ENCODE measurements around the gene CDC73. TPM values are rescaled to one million over a fixed set of nuclear protein-coding genes. Genes with fewer than 3 reads are reported as not detected.
A peak's percentile ranks its signal among the peaks of the same experiment; 100 is the strongest.

The CDC73 gene
- total RNA-seq, 4 donors from 2014 or later, result 42.7 to 73.3 (median 53.7) TPM

- H3K4me1 ChIP-seq, result peaks cover 2 to 27% (median 5%) of the 10 kb centered on the region in 3 donors
- no peak overlapping the region for H3K27ac ChIP-seq
- no peak for ATAC-seq
- no peaks in the 10 kb centered on the region for H3K27me3 ChIP-seq
- no peaks in the 10 kb centered on the region for H3K9me3 ChIP-seq
- no peak overlapping the region for H3K4me3 ChIP-seq
- 68 to 84% methylated on average over 3 to 4 of the region's 5 CpGs for WGBS, 2 donors (ENCODE audit: low coverage in 1 of 2)
- TF ChIP-seq POLR2AphosphoS5 (IDR thresholded peaks at IDR 0.05), result no peak
- no peak for TF ChIP-seq EP300 (IDR thresholded peaks at IDR 0.05)
- no peak for TF ChIP-seq POLR2A (IDR thresholded peaks at IDR 0.05)
- TF ChIP-seq CTCF (IDR thresholded peaks at IDR 0.05), result no peak
- H3K36me3 ChIP-seq, result peaks cover 0 to 32% of the 10 kb centered on the region in 2 donors
Observed at GRCh38 chr1:193102662-193103061, 19.2 kb upstream of the CDC73 start.

DNA sequence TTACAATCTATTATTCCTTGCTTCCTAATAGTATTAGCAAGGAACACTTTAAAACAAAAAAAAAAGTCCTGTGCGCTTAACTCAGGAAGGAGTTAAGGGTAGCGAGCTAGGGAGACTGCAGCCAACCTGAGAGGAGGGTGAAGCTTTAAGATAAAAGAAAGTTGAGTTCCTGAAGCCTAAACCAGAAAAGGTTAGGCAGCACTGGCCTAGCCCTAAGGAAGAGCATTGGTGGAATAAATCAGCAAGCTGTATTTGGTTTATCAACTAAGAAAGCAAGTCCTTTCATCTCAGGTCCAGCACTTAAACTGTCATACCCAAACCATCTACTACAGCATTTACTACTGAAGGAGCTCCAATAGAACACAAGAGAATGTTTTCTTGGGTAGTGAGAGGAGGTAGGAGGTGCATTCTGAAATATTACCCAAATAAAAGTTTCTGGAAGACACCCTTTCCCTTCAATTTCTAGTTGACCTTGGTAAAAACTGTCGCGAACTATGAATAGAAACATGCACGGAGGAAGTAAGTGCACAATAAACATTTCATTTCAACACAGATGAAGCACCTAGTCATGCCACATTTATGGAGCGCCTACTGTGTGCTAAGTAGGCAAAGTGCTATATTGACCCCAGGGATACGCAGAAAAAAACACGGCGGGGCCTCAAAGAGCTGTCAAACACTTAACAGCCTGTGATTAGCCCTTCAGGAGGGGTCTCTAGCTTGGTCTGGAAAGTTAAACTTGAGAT lies 17.9 kb upstream of the CDC73 start:
- WGBS, 2 donors (ENCODE audit: low coverage in 1 of 2), result 18 to 24% methylated on average over 8 to 9 of the region's 9 CpGs
- H3K27ac ChIP-seq, result peak overlapping the region; percentile 93 to 99 (median 96)
- H3K27me3 ChIP-seq, result no peaks in the 10 kb centered on the region
- peaks cover 2 to 27% (median 5%) of the 10 kb centered on the region in 3 donors for H3K4me1 ChIP-seq
- no peak for ATAC-seq
- H3K4me3 ChIP-seq, result peak overlapping the region; percentile 91 to 92
- no peaks in the 10 kb centered on the region for H3K9me3 ChIP-seq
- TF ChIP-seq CTCF (IDR thresholded peaks at IDR 0.05) (no peak), EP300 (IDR thresholded peaks at IDR 0.05) (no peak), POLR2A (IDR thresholded peaks at IDR 0.05) (no peak), POLR2AphosphoS5 (IDR thresholded peaks at IDR 0.05) (no peak)
- peaks cover 0 to 19% of the 10 kb centered on the region in 2 donors for H3K36me3 ChIP-seq

- TF ChIP-seq EP300 (IDR thresholded peaks at IDR 0.05) (no peak), CTCF (IDR thresholded peaks at IDR 0.05) (no peak), POLR2A (IDR thresholded peaks at IDR 0.05) (no peak), POLR2AphosphoS5 (IDR thresholded peaks at IDR 0.05) (no peak)
- ATAC-seq, result peak; percentile 29
- Histone ChIP-seq H3K4me1 (peaks cover 2 to 27% (median 5%) of the 10 kb centered on the region in 3 donors), H3K9me3 (no peaks in the 10 kb centered on the region), H3K36me3 (peaks cover 0 to 14% of the 10 kb centered on the region in 2 donors), H3K27ac (peak overlapping the region; percentile 93 to 99 (median 96)), H3K27me3 (no peaks in the 10 kb centered on the region), H3K4me3 (peak overlapping the region; percentile 91 to 92)
- 0% methylated on average over 7 to 11 of the region's 24 CpGs for WGBS, 2 donors (ENCODE audit: low coverage in 1 of 2)
Observed at GRCh38 chr1:193104502-193104906, 17.3 kb upstream of the CDC73 start.

DNA sequence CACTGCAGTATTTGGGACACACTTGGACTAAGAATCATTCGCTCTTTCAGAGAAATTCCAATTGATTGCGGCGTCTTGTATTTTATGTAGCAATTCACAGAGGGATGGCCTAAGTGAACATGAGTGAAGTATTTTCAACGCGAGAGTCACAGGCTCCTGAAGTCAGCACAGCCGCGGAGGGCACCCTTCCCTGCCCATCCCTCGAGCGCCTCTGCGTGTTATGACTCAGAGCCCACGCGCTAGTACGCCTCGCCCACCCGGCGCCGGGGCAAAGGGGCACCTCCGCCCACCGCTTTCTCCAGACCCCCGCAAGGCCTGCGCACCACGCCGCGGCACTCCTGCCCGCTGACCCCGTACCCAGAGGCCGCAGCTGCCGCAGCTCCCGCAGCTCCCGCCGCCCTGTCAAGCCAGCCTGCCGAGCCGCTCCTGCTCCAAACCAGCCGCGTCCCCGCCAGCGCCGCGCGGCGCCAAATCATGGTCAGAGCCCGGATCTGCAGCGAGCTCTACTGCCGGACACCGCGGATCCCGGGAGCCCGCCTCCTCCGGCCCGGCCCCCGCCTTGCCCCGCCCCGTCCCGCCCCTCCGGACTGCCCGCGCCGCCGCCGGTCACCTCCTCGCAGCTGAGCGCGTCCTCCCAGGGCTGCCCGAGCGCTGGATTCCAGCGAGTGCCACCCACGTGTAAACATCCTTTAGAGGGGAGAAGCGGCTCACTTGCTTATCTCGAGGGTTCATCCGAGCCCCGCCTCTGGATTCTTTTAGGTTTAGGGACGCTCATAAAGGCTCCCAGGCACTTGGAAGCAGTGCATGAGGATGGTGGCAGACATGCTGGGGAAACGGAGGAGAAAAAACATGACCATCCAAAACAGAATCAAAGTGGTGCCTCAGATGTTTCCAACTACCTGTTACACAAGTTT lies 16.7 kb upstream of the CDC73 start, which contains the start of gene GLRX2:
TSS of gene GLRX2 (minus strand) at position 508 of the 914 bp plus-strand sequence. CDS start at position 476, 32 bp downstream.
- peaks cover 0 to 7% of the 10 kb centered on the region in 2 donors for H3K36me3 ChIP-seq
- no peaks in the 10 kb centered on the region for H3K9me3 ChIP-seq
- ATAC-seq, result peak; percentile 97
- H3K4me3 ChIP-seq, result peak within 1 kb of the TSS; percentile 91 to 92
- H3K27ac ChIP-seq, result peak within 1 kb of the TSS; percentile 93 to 99 (median 96)
- no peaks in the 10 kb centered on the region for H3K27me3 ChIP-seq
- peak; percentile 63 for TF ChIP-seq POLR2AphosphoS5 (IDR thresholded peaks at IDR 0.05)
- TF ChIP-seq CTCF (IDR thresholded peaks at IDR 0.05), result peak in 2 of 4 experiments; percentile 1 to 49
- TF ChIP-seq POLR2A (IDR thresholded peaks at IDR 0.05), result peak; percentile 83 to 84
- TF ChIP-seq EP300 (IDR thresholded peaks at IDR 0.05), result no peak
- peaks cover 2 to 27% (median 5%) of the 10 kb centered on the region in 3 donors for H3K4me1 ChIP-seq
- WGBS, 2 donors (ENCODE audit: low coverage in 1 of 2), result 0 to 5% methylated on average over 4 to 6 of the region's 73 CpGs
